Left kidney (tissue), 2 donors: ENCODE measurements around the gene ANKRD13A. TPM values are rescaled to one million over a fixed set of nuclear protein-coding genes. Genes with fewer than 3 reads are reported as not detected.
"Not testable (repeated sequence)": the region's sequence is repeated elsewhere in the genome, so short reads cannot be mapped to it uniquely, and the experiment has no call there.

Source experiments
- DNase-seq: peaks from one replicate; pipeline ENCODE4 v3.0.0-alpha.2; 2013
- polyA plus RNA-seq: library from polyadenylated mRNA; unstranded; fragments of 120-200 nt; gene quantifications from one replicate; pipeline ENCODE4 v1.2.1, GENCODE V29; 2013; ENCODE audit not compliant: insufficient read length

ANKRD13A gene
- polyA plus RNA-seq, 1 donor = 50.5 TPM

GRCh38 chr12:110006115-110006514 lies 6.9 kb downstream of the ANKRD13A start:
- DNase-seq = no peak

- no peak for DNase-seq
Measured at GRCh38 chr12:110007881-110008280, 8.7 kb downstream of the ANKRD13A start.

GRCh38 chr12:110008681-110009398 lies 9.6 kb downstream of the ANKRD13A start:
- not testable (repeated sequence) for DNase-seq

GRCh38 chr12:110010853-110011723 lies 11.9 kb downstream of the ANKRD13A start:
- no peak for DNase-seq

GRCh38 chr12:110012137-110012536 lies 12.9 kb downstream of the ANKRD13A start:
- no peak for DNase-seq

- DNase-seq = no peak
Measured at GRCh38 chr12:110012659-110013058, 13.4 kb downstream of the ANKRD13A start.

- no peak for DNase-seq
Measured at GRCh38 chr12:110015132-110015531, 15.9 kb downstream of the ANKRD13A start.

- DNase-seq = no peak
Measured at GRCh38 chr12:110020956-110021355, 21.7 kb downstream of the ANKRD13A start.

- DNase-seq = no peak
Measured at GRCh38 chr12:110023059-110023980, 24.1 kb downstream of the ANKRD13A start.

GRCh38 chr12:110024051-110024450 lies 24.8 kb downstream of the ANKRD13A start:
- DNase-seq = no peak

GRCh38 chr12:110028323-110028722 lies 29.1 kb downstream of the ANKRD13A start:
- no peak for DNase-seq

- DNase-seq = no peak
Measured at GRCh38 chr12:110029290-110029815, 30.1 kb downstream of the ANKRD13A start.

- DNase-seq = no peak
Measured at GRCh38 chr12:110033888-110034287, 34.7 kb downstream of the ANKRD13A start.

GRCh38 chr12:110035534-110036104 lies 36.4 kb downstream of the ANKRD13A start:
- DNase-seq = no peak

GRCh38 chr12:110037315-110037714 lies 38.1 kb downstream of the ANKRD13A start:
- DNase-seq = no peak

- no peak for DNase-seq
Measured at GRCh38 chr12:110038741-110039084, 39.5 kb downstream of the ANKRD13A start.

GRCh38 chr12:110039085-110039807 lies 40.0 kb downstream of the ANKRD13A start:
- no peak for DNase-seq

GRCh38 chr12:110042264-110042663 lies 43.0 kb downstream of the ANKRD13A start:
- no peak for DNase-seq

- DNase-seq = no peak
Measured at GRCh38 chr12:110046451-110047187, 47.4 kb downstream of the ANKRD13A start.

- no peak for DNase-seq
Measured at GRCh38 chr12:110047297-110047940, 48.2 kb downstream of the ANKRD13A start.
